GM23338 (cell line): ENCODE data around the gene RAP1A. TPM values are rescaled to one million over a fixed set of nuclear protein-coding genes. Genes with fewer than 3 reads are reported as not detected.

ENCODE experiments used
- ATAC-seq: fragments of 200-7000 bp; cut with Tn5 transposase; 3 replicates; pipeline ENCODE4 v1.9.1; 2020
- DNase-seq: peaks from one replicate; pipeline ENCODE4 v3.0.0-alpha.2; 2015; ENCODE audit warnings: low spot score
- H2AFZ ChIP-seq: fragments of 200-600 bp; sonication (generic); 2 replicates; pipeline ENCODE4 v1.8.0; 2016; ENCODE audit warnings: antibody characterized with exemption, mild to moderate bottlenecking, moderate library complexity
- H3F3A ChIP-seq: fragments of 200-600 bp; sonication (generic); replicated peaks from 2 replicates; pipeline ENCODE4 v1.8.0; 2017; ENCODE audit warnings: antibody characterized with exemption, mixed run types, low read depth
- H3K27ac ChIP-seq: fragments of 200-600 bp; sonication (generic); 2 replicates; pipeline ENCODE4 v1.6.1; 2016; ENCODE audit warnings: low read depth
- H3K27me3 ChIP-seq: fragments of 200-600 bp; sonication (generic); 2 replicates; pipeline ENCODE4 v1.8.0; 2016; ENCODE audit warnings: mild to moderate bottlenecking, mixed run types, moderate library complexity; ENCODE audit not compliant: insufficient read depth
- H3K36me3 ChIP-seq: fragments of 200-600 bp; sonication (generic); 2 replicates; pipeline ENCODE4 v1.8.0; 2016; ENCODE audit warnings: mild to moderate bottlenecking; ENCODE audit not compliant: insufficient read depth
- H3K4me1 ChIP-seq: fragments of 200-600 bp; sonication (generic); 2 replicates; pipeline ENCODE4 v1.8.0; 2016; ENCODE audit warnings: mild to moderate bottlenecking, moderate library complexity; ENCODE audit not compliant: insufficient read depth
- H3K4me2 ChIP-seq: fragments of 200-600 bp; sonication (generic); 2 replicates; pipeline ENCODE4 v1.7.1; 2017; ENCODE audit warnings: mixed run types
- H3K4me3 ChIP-seq: fragments of 200-600 bp; sonication (generic); 2 replicates; pipeline ENCODE4 v1.6.1; 2016; ENCODE audit warnings: mixed run types
- H3K79me2 ChIP-seq: fragments of 200-600 bp; sonication (generic); replicated peaks from 2 replicates; pipeline ENCODE4 v1.8.0; 2017; ENCODE audit warnings: mild to moderate bottlenecking; ENCODE audit not compliant: insufficient read depth
- H3K9me2 ChIP-seq: fragments of 200-600 bp; sonication (generic); 2 replicates; pipeline ENCODE4 v1.8.0; 2017; ENCODE audit not compliant: insufficient read depth
- H4K20me1 ChIP-seq: fragments of 200-600 bp; sonication (generic); replicated peaks from 2 replicates; pipeline ENCODE4 v1.8.0; 2017; ENCODE audit warnings: mild to moderate bottlenecking; ENCODE audit not compliant: insufficient read depth
- H3K27ac Mint-ChIP-seq: 2 replicates; pipeline ENCODE4 v1.8.0; 2020; ENCODE audit warnings: inconsistent platforms, mild to moderate bottlenecking, moderate library complexity, mixed read lengths
- H3K27me3 Mint-ChIP-seq: 3 replicates; pipeline ENCODE4 v1.8.0; 2022; ENCODE audit warnings: low read depth, mild to moderate bottlenecking, moderate library complexity, mixed read lengths, inconsistent platforms; ENCODE audit not compliant: insufficient read depth, poor library complexity
- H3K36me3 Mint-ChIP-seq: 3 replicates; pipeline ENCODE4 v1.8.0; 2021; ENCODE audit warnings: low read depth, mild to moderate bottlenecking, inconsistent platforms, moderate library complexity, mixed read lengths
- H3K4me1 Mint-ChIP-seq: 3 replicates; pipeline ENCODE4 v1.8.0; 2020; ENCODE audit warnings: mild to moderate bottlenecking, inconsistent platforms, mixed read lengths
- H3K4me3 Mint-ChIP-seq: 3 replicates; pipeline ENCODE4 v1.8.0; 2021; ENCODE audit warnings: moderate library complexity, mild to moderate bottlenecking, inconsistent platforms, mixed read lengths
- H3K9me3 Mint-ChIP-seq: 3 replicates; pipeline ENCODE4 v1.8.0; 2020; ENCODE audit warnings: moderate library complexity, mild to moderate bottlenecking, inconsistent platforms, mixed read lengths
- CREB1 ChIP-seq: fragments of 250-450 bp; sonication (Bioruptor Pico); IDR thresholded peaks from 2 replicates; pipeline ENCODE4 v1.5.0; 2020; ENCODE audit warnings: low read depth, mild to moderate bottlenecking, moderate library complexity
- ETS1 ChIP-seq: IDR thresholded peaks from 2 replicates; pipeline ENCODE4 v1.6.1; 2016; ENCODE audit warnings: antibody characterized with exemption
- EZH2phosphoT487 ChIP-seq: fragments of 200-600 bp; sonication (generic); IDR thresholded peaks from one replicate; pipeline ENCODE4 v1.8.1; 2018; ENCODE audit warnings: antibody characterized with exemption; ENCODE audit not compliant: unreplicated experiment
- POLR2AphosphoS5 ChIP-seq: IDR thresholded peaks from 2 replicates; pipeline ENCODE4 v1.6.1; 2016; ENCODE audit warnings: antibody characterized with exemption, low read depth
- STAT1 ChIP-seq: IDR thresholded peaks from one replicate; pipeline ENCODE4 v1.6.1; 2016; ENCODE audit warnings: antibody characterized with exemption; ENCODE audit not compliant: unreplicated experiment
- ZNF114 ChIP-seq: fragments of 250-450 bp; sonication (Bioruptor Pico); IDR thresholded peaks from 2 replicates; pipeline ENCODE4 v1.5.0; 2020; ENCODE audit warnings: mild to moderate bottlenecking, moderate library complexity
- ZNF331 ChIP-seq: fragments of 250-450 bp; sonication (Bioruptor Pico); IDR thresholded peaks from 2 replicates; pipeline ENCODE4 v1.5.0; 2020; ENCODE audit warnings: low read depth, mild to moderate bottlenecking, moderate library complexity
- ZNF462 ChIP-seq: fragments of 250-450 bp; sonication (Bioruptor Pico); IDR thresholded peaks from 2 replicates; pipeline ENCODE4 v1.5.0; 2020; ENCODE audit warnings: mild to moderate bottlenecking, moderate library complexity
- polyA plus RNA-seq: library from polyadenylated mRNA; unstranded; fragments of >200 nt; fragmentation: Nextera tagmentation; extraction: Ambion mirVana; gene quantifications from 2 replicates; pipeline ENCODE4 v1.2.1, GENCODE V29; 2016
- total RNA-seq: library from RNA; depleted of rRNA; stranded (reverse); fragments of >200 nt; shearing (Covaris generic); gene quantifications from 2 replicates; pipeline ENCODE4 v1.2.3, GENCODE V29; 2014

Gene RAP1A
- total and polyA plus RNA-seq, 2 experiments from 2014 or later, result 16.2 to 23.0 TPM

GRCh38 chr1:111643696-111644095 is 24.1 kb downstream of the RAP1A start (continued):
- no peak for TF ChIP-seq ZNF462 (CRISPR knock-in tag)

- no peaks in the 10 kb centered on the region for H3K27me3 ChIP-seq
- H4K20me1 ChIP-seq, result peaks cover 5% of the 10 kb centered on the region
- Mint-ChIP-seq H3K27ac (no peak overlapping the region), H3K4me3 (no peak overlapping the region), H3K9me3 (peaks cover 11% of the 10 kb centered on the region), H3K4me1 (peaks cover 4% of the 10 kb centered on the region; the same call in 2 of the 3 replicates), H3K27me3 (no peaks in the 10 kb centered on the region), H3K36me3 (peaks cover 30% of the 10 kb centered on the region)
- H3F3A ChIP-seq, result no peaks in the 10 kb centered on the region
- H3K9me2 ChIP-seq, result no peaks in the 10 kb centered on the region
- peaks cover 84% of the 10 kb centered on the region for H3K79me2 ChIP-seq
- H2AFZ ChIP-seq, result no peak overlapping the region
- no peak for DNase-seq
- H3K4me2 ChIP-seq, result no peak overlapping the region
- no peak overlapping the region for H3K27ac ChIP-seq
- H3K4me3 ChIP-seq, result no peak overlapping the region
- ATAC-seq, result no peak
- no peaks in the 10 kb centered on the region for H3K4me1 ChIP-seq
- no peaks in the 10 kb centered on the region for H3K36me3 ChIP-seq
- TF ChIP-seq ZNF114 (CRISPR knock-in tag), result no peak
- no peak for TF ChIP-seq ETS1
- no peak for TF ChIP-seq EZH2phosphoT487
- no peak for TF ChIP-seq STAT1
- TF ChIP-seq ZNF462 (CRISPR knock-in tag), result no peak
- TF ChIP-seq CREB1, result no peak
- TF ChIP-seq ZNF331 (CRISPR knock-in tag), result no peak
- TF ChIP-seq POLR2AphosphoS5, result no peak
Measured at GRCh38 chr1:111644506-111644905, 24.9 kb downstream of the RAP1A start.
